OCI-LY1 (cell line): Measurements from ENCODE around the gene MBNL1.
A peak's percentile ranks its signal among the peaks of the same experiment; 100 is the strongest.

Experiments
- H2AFZ ChIP-seq: fragments of 200-600 bp; sonication (generic), shearing (Covaris generic); 2 replicates; pipeline ENCODE4 v1.6.0; 2014; ENCODE audit warnings: antibody characterized with exemption, mild to moderate bottlenecking, low read length
- H3F3A ChIP-seq: fragments of 200-600 bp; sonication (generic), shearing (Covaris generic); 2 replicates; pipeline ENCODE4 v1.6.0; 2014; ENCODE audit warnings: mild to moderate bottlenecking, antibody characterized with exemption, low read length, moderate library complexity; ENCODE audit not compliant: insufficient read depth
- H3K27ac ChIP-seq: fragments of 200-600 bp; sonication (generic); 2 replicates; pipeline ENCODE4 v1.5.1; 2014; ENCODE audit warnings: low read length, mixed run types, mild to moderate bottlenecking, low read depth; ENCODE audit not compliant: poor library complexity, severe bottlenecking
- H3K27me3 ChIP-seq: fragments of 200-600 bp; sonication (generic); 2 replicates; pipeline ENCODE4 v1.6.0; 2014; ENCODE audit warnings: antibody characterized with exemption, mild to moderate bottlenecking, low read length, moderate library complexity; ENCODE audit not compliant: insufficient read depth
- H3K36me3 ChIP-seq: fragments of 200-600 bp; sonication (generic); 2 replicates; pipeline ENCODE4 v1.6.1; 2014; ENCODE audit warnings: mild to moderate bottlenecking, antibody characterized with exemption, low read length, moderate library complexity, mixed read lengths; ENCODE audit not compliant: insufficient read depth
- H3K4me1 ChIP-seq: fragments of 200-600 bp; sonication (generic); 2 replicates; pipeline ENCODE4 v1.5.1; 2014; ENCODE audit warnings: mild to moderate bottlenecking, low read length, moderate library complexity; ENCODE audit not compliant: insufficient read depth, severe bottlenecking
- H3K4me2 ChIP-seq: fragments of 200-600 bp; sonication (generic), shearing (Covaris generic); 2 replicates; pipeline ENCODE4 v1.6.1; 2014; ENCODE audit warnings: low read length
- H3K4me3 ChIP-seq: fragments of 200-600 bp; sonication (generic); 2 replicates; pipeline ENCODE4 v1.5.1; 2014; ENCODE audit warnings: low read length, low read depth, mild to moderate bottlenecking, mixed read lengths; ENCODE audit not compliant: poor library complexity, severe bottlenecking
- H3K79me2 ChIP-seq: fragments of 200-600 bp; shearing (Covaris generic); 2 replicates; pipeline ENCODE4 v1.6.1; 2016; ENCODE audit warnings: mixed run types, low read length, mixed read lengths; ENCODE audit not compliant: insufficient read depth
- H3K9ac ChIP-seq: fragments of 200-600 bp; sonication (generic), shearing (Covaris generic); 2 replicates; pipeline ENCODE4 v1.6.1; 2014; ENCODE audit warnings: mild to moderate bottlenecking, low read length, mixed read lengths
- H3K9me2 ChIP-seq: fragments of 200-600 bp; sonication (generic), shearing (Covaris generic); 2 replicates; pipeline ENCODE4 v1.6.1; 2014; ENCODE audit warnings: low read depth, mild to moderate bottlenecking, low read length, mixed read lengths
- H3K9me3 ChIP-seq: fragments of 200-600 bp; shearing (Covaris generic); 2 replicates; pipeline ENCODE4 v1.6.1; 2014; ENCODE audit warnings: low read length, mixed read lengths
- H4K20me1 ChIP-seq: fragments of 200-600 bp; sonication (generic), shearing (Covaris generic); 2 replicates; pipeline ENCODE4 v1.6.0; 2016; ENCODE audit warnings: mild to moderate bottlenecking, low read length; ENCODE audit not compliant: insufficient read depth
- CTCF ChIP-seq: fragments of 200-600 bp; sonication (generic), shearing (Covaris generic); IDR thresholded peaks from 2 replicates; pipeline ENCODE4 v1.5.1; 2017; ENCODE audit warnings: mild to moderate bottlenecking, antibody characterized with exemption, low read length, moderate library complexity, mixed read lengths
- EZH2 ChIP-seq: fragments of 200-600 bp; sonication (generic), shearing (Covaris generic); IDR thresholded peaks from 2 replicates; pipeline ENCODE4 v1.8.0; 2017; ENCODE audit warnings: borderline replicate concordance, mixed run types, mild to moderate bottlenecking, antibody characterized with exemption, low read length, moderate library complexity, mixed read lengths

The MBNL1 gene

GRCh38 chr3:152278756-152279427 is 10.2 kb downstream of the MBNL1 start:
- H3K9me2 ChIP-seq = no peaks in the 10 kb centered on the region
- no peak overlapping the region for H2AFZ ChIP-seq
- H3K4me3 ChIP-seq = peak overlapping the region; percentile 43
- H3K36me3 ChIP-seq = peaks cover 6% of the 10 kb centered on the region; the same call in 1 of the 2 replicates
- peaks cover 100% of the 10 kb centered on the region for H3K4me1 ChIP-seq
- peaks cover 12% of the 10 kb centered on the region; the same call in 1 of the 2 replicates for H4K20me1 ChIP-seq
- H3K79me2 ChIP-seq = peaks cover 100% of the 10 kb centered on the region
- H3K9ac ChIP-seq = no peak overlapping the region; the same call in 1 of the 2 replicates
- H3K9me3 ChIP-seq = no peaks in the 10 kb centered on the region
- H3K27ac ChIP-seq = peak overlapping the region; percentile 53
- H3K27me3 ChIP-seq = no peaks in the 10 kb centered on the region
- no peak for TF ChIP-seq CTCF
- no peak for TF ChIP-seq EZH2
- H3K4me2 ChIP-seq = peak overlapping the region; percentile 59
- H3F3A ChIP-seq = 0 out of 2 replicates have a peak, but pooled peaks cover 6% of the 10 kb centered on the region

DNA sequence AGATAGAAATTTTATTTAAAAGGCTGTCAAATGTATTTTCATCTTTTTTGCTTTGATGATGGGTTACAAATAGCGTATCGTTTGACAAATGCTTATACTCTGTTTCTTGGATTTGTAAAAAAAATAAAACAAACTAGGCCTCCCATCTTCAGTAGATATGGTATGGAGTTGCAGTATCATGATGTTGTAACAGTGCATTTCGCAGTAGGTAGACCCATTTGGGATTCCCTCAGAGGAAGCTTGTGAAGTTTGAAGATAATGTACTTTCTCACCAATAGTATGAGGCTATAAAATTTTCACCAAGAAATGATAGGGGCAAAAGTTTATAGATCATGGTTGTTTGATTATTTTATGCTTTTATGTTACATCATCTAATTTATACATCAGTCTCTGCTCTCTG is 10.8 kb downstream of the MBNL1 start:
- Histone ChIP-seq H2AFZ (no peak overlapping the region), H3K27me3 (no peaks in the 10 kb centered on the region), H3K27ac (peak overlapping the region; percentile 53), H3K9me2 (no peaks in the 10 kb centered on the region), H4K20me1 (peaks cover 12% of the 10 kb centered on the region; the same call in 1 of the 2 replicates), H3K4me3 (peak overlapping the region; percentile 43), H3K4me1 (peaks cover 100% of the 10 kb centered on the region), H3K9me3 (no peaks in the 10 kb centered on the region), H3K9ac (no peak overlapping the region; the same call in 1 of the 2 replicates), H3K79me2 (peaks cover 100% of the 10 kb centered on the region), H3K4me2 (peak overlapping the region; percentile 59), H3K36me3 (peaks cover 6% of the 10 kb centered on the region; the same call in 1 of the 2 replicates), H3F3A (0 out of 2 replicates have a peak, but pooled peaks cover 6% of the 10 kb centered on the region)
- TF ChIP-seq CTCF (no peak), EZH2 (no peak)

GRCh38 chr3:152280539-152280938 is 11.8 kb downstream of the MBNL1 start:
- H3K9me2 ChIP-seq = no peaks in the 10 kb centered on the region
- TF ChIP-seq EZH2 (no peak), CTCF (no peak)

More at GRCh38 chr3:152280539-152280938, 11.8 kb downstream of the MBNL1 start:
- Histone ChIP-seq H3K4me1 (peaks cover 100% of the 10 kb centered on the region), H2AFZ (no peak overlapping the region), H3K79me2 (peaks cover 100% of the 10 kb centered on the region), H3K27me3 (no peaks in the 10 kb centered on the region), H3K36me3 (peaks cover 14% of the 10 kb centered on the region; the same call in 1 of the 2 replicates), H3K9ac (peak overlapping the region; percentile 2; the same call in 1 of the 2 replicates), H3K9me3 (no peaks in the 10 kb centered on the region), H3K27ac (peak overlapping the region; percentile 53), H4K20me1 (peaks cover 12% of the 10 kb centered on the region; the same call in 1 of the 2 replicates), H3K4me2 (peak overlapping the region; percentile 59), H3F3A (0 out of 2 replicates have a peak, but pooled peaks cover 6% of the 10 kb centered on the region), H3K4me3 (peak overlapping the region; percentile 43)
